ENCODE measurements around the gene BRI3.

BRI3 gene

GRCh38 chr7:98287486-98287959, 6.0 kb downstream of the BRI3 start:
- no peak for FAIRE-seq

GRCh38 chr7:98288064-98288823, 6.8 kb downstream of the BRI3 start:
- FAIRE-seq = no peak

- no peak for FAIRE-seq
These were observed 7.9 kb downstream of the BRI3 start for GRCh38 chr7:98289333-98289875.

- FAIRE-seq = no peak
These were observed 10.2 kb downstream of the BRI3 start for GRCh38 chr7:98291717-98292116.

- FAIRE-seq = no peak
These were observed 11.8 kb downstream of the BRI3 start for GRCh38 chr7:98293265-98293664.

- no peak for FAIRE-seq
These were observed 12.3 kb downstream of the BRI3 start for GRCh38 chr7:98293746-98294145.

GRCh38 chr7:98294326-98294725, 12.8 kb downstream of the BRI3 start:
- no peak for FAIRE-seq

GRCh38 chr7:98294798-98295382, 13.4 kb downstream of the BRI3 start:
- no peak for FAIRE-seq

- FAIRE-seq = no peak
These were observed 14.1 kb downstream of the BRI3 start for GRCh38 chr7:98295467-98296192.

- FAIRE-seq = no peak
These were observed 15.3 kb downstream of the BRI3 start for GRCh38 chr7:98296833-98297232.

GRCh38 chr7:98297626-98298286, 16.3 kb downstream of the BRI3 start:
- FAIRE-seq = no peak

GRCh38 chr7:98300595-98301372, 19.3 kb downstream of the BRI3 start:
- no peak for FAIRE-seq

GRCh38 chr7:98301693-98302470, 20.4 kb downstream of the BRI3 start:
- FAIRE-seq = no peak

GRCh38 chr7:98303176-98303865, 21.8 kb downstream of the BRI3 start:
- no peak for FAIRE-seq

- no peak for FAIRE-seq
These were observed 22.4 kb downstream of the BRI3 start for GRCh38 chr7:98303906-98304305.

- no peak for FAIRE-seq
These were observed 24.6 kb downstream of the BRI3 start for GRCh38 chr7:98305951-98306535.

GRCh38 chr7:98307971-98308466, 26.5 kb downstream of the BRI3 start:
- FAIRE-seq = no peak

GRCh38 chr7:98309566-98309965, 28.1 kb downstream of the BRI3 start:
- FAIRE-seq = no peak

- no peak for FAIRE-seq
These were observed 30.7 kb downstream of the BRI3 start for GRCh38 chr7:98312201-98312600.

- FAIRE-seq = no peak
These were observed 33.0 kb downstream of the BRI3 start for GRCh38 chr7:98314469-98314868.
